Central memory CD8-positive, alpha-beta T cell (primary cell): ENCODE data around the gene XKRX.

Source experiments
- ATAC-seq: fragments of 150-1000 bp; cut with Tn5 transposase; replicated peaks from 2 replicates; pipeline ENCODE4 v1.10.0; 2022; ENCODE audit warnings: mild to moderate bottlenecking, moderate FRiP score, moderate number of reproducible peaks; ENCODE audit not compliant: poor library complexity, severe bottlenecking; ENCODE audit errors: extremely low read depth
- DNase-seq, 2 donors: peaks; one replicate each; pipeline ENCODE4 v3.0.0; 2021; ENCODE audit warnings: low spot score in 2 of 2
- H3K27ac Mint-ChIP-seq: one replicate; pipeline ENCODE4 v1.8.0; 2022; ENCODE audit warnings: low read depth, mild to moderate bottlenecking, moderate library complexity, mixed read lengths
- H3K27me3 Mint-ChIP-seq: one replicate; pipeline ENCODE4 v1.8.0; 2022; ENCODE audit warnings: mixed read lengths
- H3K36me3 Mint-ChIP-seq: one replicate; pipeline ENCODE4 v1.8.0; 2022; ENCODE audit warnings: mild to moderate bottlenecking, moderate library complexity, mixed read lengths; ENCODE audit not compliant: insufficient read depth
- H3K4me1 Mint-ChIP-seq: one replicate; pipeline ENCODE4 v1.8.0; 2022; ENCODE audit warnings: mixed read lengths
- H3K4me3 Mint-ChIP-seq: one replicate; pipeline ENCODE4 v1.8.0; 2022; ENCODE audit warnings: mild to moderate bottlenecking, moderate library complexity, mixed read lengths
- H3K9me3 Mint-ChIP-seq: one replicate; pipeline ENCODE4 v1.8.0; 2022; ENCODE audit warnings: mixed read lengths

XKRX gene

GRCh38 chrX:100931925-100932285 is 3.2 kb upstream of the XKRX start:
- H3K27ac Mint-ChIP-seq: no peak overlapping the region
- H3K4me1 Mint-ChIP-seq: peaks cover 6% of the 10 kb centered on the region
- H3K4me3 Mint-ChIP-seq: no peak overlapping the region
- peaks cover 10% of the 10 kb centered on the region for H3K27me3 Mint-ChIP-seq
- peaks cover 5% of the 10 kb centered on the region for H3K36me3 Mint-ChIP-seq
- DNase-seq: no peak
- H3K9me3 Mint-ChIP-seq: no peaks in the 10 kb centered on the region
- no peak for ATAC-seq

- H3K36me3 Mint-ChIP-seq: peaks cover 5% of the 10 kb centered on the region
- no peak for ATAC-seq
- H3K27ac Mint-ChIP-seq: no peak overlapping the region
- peaks cover 6% of the 10 kb centered on the region for H3K4me1 Mint-ChIP-seq
- no peaks in the 10 kb centered on the region for H3K9me3 Mint-ChIP-seq
- DNase-seq: no peak
- H3K27me3 Mint-ChIP-seq: peaks cover 10% of the 10 kb centered on the region
- peak overlapping the region; percentile 7 for H3K4me3 Mint-ChIP-seq
Observed at GRCh38 chrX:100931218-100931924, 2.7 kb upstream of the XKRX start.

- H3K4me1 Mint-ChIP-seq: peaks cover 6% of the 10 kb centered on the region
- H3K27ac Mint-ChIP-seq: no peak overlapping the region
- no peak for DNase-seq
- H3K36me3 Mint-ChIP-seq: peaks cover 2% of the 10 kb centered on the region
- no peaks in the 10 kb centered on the region for H3K9me3 Mint-ChIP-seq
- H3K4me3 Mint-ChIP-seq: no peak overlapping the region
- no peak for ATAC-seq
- peaks cover 7% of the 10 kb centered on the region for H3K27me3 Mint-ChIP-seq
Observed at GRCh38 chrX:100926453-100926852, 2.3 kb downstream of the XKRX start.

GRCh38 chrX:100924375-100924774 is 4.3 kb downstream of the XKRX start:
- Mint-ChIP-seq H3K4me1 (peaks cover under 1% of the 10 kb centered on the region), H3K27me3 (no peaks in the 10 kb centered on the region), H3K9me3 (no peaks in the 10 kb centered on the region), H3K27ac (no peak overlapping the region), H3K4me3 (no peak overlapping the region), H3K36me3 (peaks cover 2% of the 10 kb centered on the region)
- DNase-seq (no peak), ATAC-seq (no peak)

- Mint-ChIP-seq H3K9me3 (no peaks in the 10 kb centered on the region), H3K27me3 (peaks cover 10% of the 10 kb centered on the region), H3K27ac (no peak overlapping the region), H3K4me3 (no peak overlapping the region), H3K4me1 (no peaks in the 10 kb centered on the region), H3K36me3 (no peaks in the 10 kb centered on the region)
- ATAC-seq (no peak), DNase-seq (no peak)
Observed at GRCh38 chrX:100915562-100915961, 13.2 kb downstream of the XKRX start.

GRCh38 chrX:100913111-100913510 is 15.6 kb downstream of the XKRX start:
- H3K4me3 Mint-ChIP-seq: no peak overlapping the region
- no peaks in the 10 kb centered on the region for H3K36me3 Mint-ChIP-seq
- DNase-seq: no peak
- no peaks in the 10 kb centered on the region for H3K4me1 Mint-ChIP-seq
- H3K27ac Mint-ChIP-seq: no peak overlapping the region
- peaks cover 10% of the 10 kb centered on the region for H3K27me3 Mint-ChIP-seq
- no peaks in the 10 kb centered on the region for H3K9me3 Mint-ChIP-seq
- no peak for ATAC-seq

DNA sequence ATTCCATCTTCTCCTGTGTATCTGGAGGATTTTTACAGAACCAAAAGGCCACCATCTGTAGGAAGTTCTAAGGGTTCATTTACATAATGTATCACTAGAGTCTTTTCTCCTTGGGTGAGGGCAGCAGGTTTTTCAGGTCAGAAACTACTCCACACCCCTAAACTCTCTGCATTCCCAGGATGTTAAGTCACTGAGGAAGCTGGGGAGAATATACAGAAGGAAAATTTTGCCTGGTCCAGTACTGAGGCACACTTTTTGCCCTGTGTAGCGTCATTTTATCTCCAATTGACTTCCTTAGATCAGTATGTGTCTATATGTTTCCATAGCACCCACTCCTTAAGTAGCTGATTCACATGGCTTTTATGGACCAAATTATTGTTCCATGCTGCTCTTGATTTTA is 17.0 kb downstream of the XKRX start:
- H3K27ac Mint-ChIP-seq: no peak overlapping the region
- no peaks in the 10 kb centered on the region for H3K4me1 Mint-ChIP-seq
- H3K36me3 Mint-ChIP-seq: no peaks in the 10 kb centered on the region
- no peaks in the 10 kb centered on the region for H3K9me3 Mint-ChIP-seq
- H3K27me3 Mint-ChIP-seq: peaks cover 10% of the 10 kb centered on the region
- no peak overlapping the region for H3K4me3 Mint-ChIP-seq
- no peak for DNase-seq
- ATAC-seq: no peak

DNA sequence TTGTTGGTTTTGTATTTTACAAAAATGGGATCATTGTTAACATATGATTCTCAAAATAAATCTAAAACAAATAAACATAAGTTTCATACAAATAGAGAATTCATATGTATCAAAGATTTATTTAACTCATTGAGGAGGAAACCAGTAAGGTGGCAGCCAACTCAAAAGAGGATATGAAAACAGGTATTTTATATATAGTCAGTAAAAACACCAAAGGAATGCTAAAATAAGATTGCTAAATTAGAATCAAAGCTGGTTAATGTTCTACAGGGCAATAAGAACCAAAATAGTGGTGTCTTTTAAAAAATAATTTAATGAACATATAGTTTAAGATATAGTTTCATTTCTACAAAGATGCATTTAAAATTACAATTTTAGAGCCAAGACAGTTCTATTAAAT is 23.1 kb downstream of the XKRX start:
- ATAC-seq (no peak), DNase-seq (no peak)
- H3K27me3 Mint-ChIP-seq: no peaks in the 10 kb centered on the region
- H3K4me3 Mint-ChIP-seq: no peak overlapping the region
- H3K36me3 Mint-ChIP-seq: no peaks in the 10 kb centered on the region
- H3K4me1 Mint-ChIP-seq: no peaks in the 10 kb centered on the region
- H3K27ac Mint-ChIP-seq: no peak overlapping the region
- no peaks in the 10 kb centered on the region for H3K9me3 Mint-ChIP-seq

DNA sequence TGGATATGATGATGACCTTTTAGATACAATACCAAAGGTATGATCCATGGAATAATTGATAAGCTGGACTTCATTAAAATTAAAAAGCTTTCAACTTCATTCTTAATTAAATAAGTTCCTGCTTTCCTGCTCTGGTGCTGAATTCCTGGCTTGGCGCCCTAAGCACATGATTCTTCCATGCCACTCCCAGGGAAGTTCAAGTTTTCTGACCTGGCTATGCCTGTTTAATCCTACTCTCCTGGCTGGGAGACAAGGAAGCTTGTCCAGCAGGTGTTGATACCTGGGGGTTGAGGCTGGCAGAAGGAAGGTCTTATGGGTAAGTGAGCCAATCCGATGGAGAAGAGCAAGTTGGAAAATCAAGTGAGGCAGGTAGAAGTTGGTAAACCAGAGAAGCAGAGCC is 24.3 kb downstream of the XKRX start:
- H3K9me3 Mint-ChIP-seq: no peaks in the 10 kb centered on the region
- ATAC-seq (no peak), DNase-seq (no peak)
- H3K27me3 Mint-ChIP-seq: no peaks in the 10 kb centered on the region
- H3K27ac Mint-ChIP-seq: no peak overlapping the region
- H3K4me3 Mint-ChIP-seq: no peak overlapping the region
- no peaks in the 10 kb centered on the region for H3K4me1 Mint-ChIP-seq
- no peaks in the 10 kb centered on the region for H3K36me3 Mint-ChIP-seq

DNA sequence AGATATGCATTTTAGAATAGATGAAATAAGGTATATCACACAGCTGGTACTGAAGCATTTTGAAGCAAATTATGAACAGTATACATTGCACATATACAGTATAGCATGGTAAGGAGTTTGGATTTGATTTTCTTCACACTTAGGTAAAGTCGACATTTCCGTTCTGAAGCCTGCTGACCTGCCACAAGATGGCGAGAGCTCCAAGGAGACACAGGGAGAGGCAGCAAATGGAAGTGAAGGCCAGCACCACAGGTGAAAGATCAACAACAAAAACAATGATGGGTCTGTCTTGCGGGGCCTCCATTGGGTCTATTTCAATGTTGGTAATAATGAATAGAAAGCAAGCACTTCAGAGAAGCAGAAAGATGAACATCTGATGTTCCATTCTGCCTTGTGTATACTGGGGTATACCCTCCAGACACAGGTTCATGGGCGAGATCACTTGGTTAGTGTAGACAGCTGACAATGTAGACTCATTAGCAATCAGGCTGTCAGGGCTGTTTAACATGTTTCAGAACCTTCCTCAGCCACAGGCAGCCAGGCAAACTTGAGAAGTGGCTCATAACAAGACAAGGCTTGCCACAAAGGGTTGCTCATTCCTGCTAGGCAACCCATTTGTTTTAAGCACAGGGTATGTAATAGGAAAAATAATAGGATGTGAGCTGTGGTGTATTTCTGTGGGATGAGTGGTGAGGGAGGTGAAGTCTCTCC is 33.2 kb downstream of the XKRX start:
- no peaks in the 10 kb centered on the region for H3K36me3 Mint-ChIP-seq
- H3K9me3 Mint-ChIP-seq: no peaks in the 10 kb centered on the region
- DNase-seq (no peak), ATAC-seq (no peak)
- H3K4me3 Mint-ChIP-seq: no peak overlapping the region
- no peaks in the 10 kb centered on the region for H3K27me3 Mint-ChIP-seq
- no peak overlapping the region for H3K27ac Mint-ChIP-seq
- no peaks in the 10 kb centered on the region for H3K4me1 Mint-ChIP-seq

DNA sequence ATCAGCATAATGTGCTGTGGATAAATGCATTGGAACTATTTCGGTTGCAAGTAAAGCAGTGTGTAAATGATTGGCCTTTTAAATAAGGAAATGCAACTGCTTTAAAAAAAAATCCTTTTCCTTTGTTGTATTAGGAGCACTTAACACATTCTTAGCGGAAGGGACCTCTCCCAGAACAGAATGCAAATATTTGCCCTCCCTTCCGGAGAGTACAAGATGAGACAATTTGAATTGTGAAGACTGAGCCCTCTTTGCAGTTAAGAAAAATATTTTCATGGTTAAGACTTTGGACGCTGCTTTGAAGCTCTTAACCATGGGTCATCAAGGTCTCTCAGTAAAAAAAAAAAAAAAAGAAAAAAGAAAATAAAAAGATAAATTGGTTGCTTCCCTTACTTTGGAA is 45.1 kb downstream of the XKRX start:
- no peaks in the 10 kb centered on the region for H3K36me3 Mint-ChIP-seq
- no peaks in the 10 kb centered on the region for H3K9me3 Mint-ChIP-seq
- no peak overlapping the region for H3K4me3 Mint-ChIP-seq
- no peaks in the 10 kb centered on the region for H3K4me1 Mint-ChIP-seq
- peaks cover 7% of the 10 kb centered on the region for H3K27me3 Mint-ChIP-seq
- DNase-seq (no peak), ATAC-seq (no peak)
- H3K27ac Mint-ChIP-seq: no peak overlapping the region

GRCh38 chrX:100880368-100880767 is 48.3 kb downstream of the XKRX start:
- Mint-ChIP-seq H3K27me3 (peaks cover 7% of the 10 kb centered on the region), H3K4me3 (no peak overlapping the region), H3K9me3 (no peaks in the 10 kb centered on the region)

DNA sequence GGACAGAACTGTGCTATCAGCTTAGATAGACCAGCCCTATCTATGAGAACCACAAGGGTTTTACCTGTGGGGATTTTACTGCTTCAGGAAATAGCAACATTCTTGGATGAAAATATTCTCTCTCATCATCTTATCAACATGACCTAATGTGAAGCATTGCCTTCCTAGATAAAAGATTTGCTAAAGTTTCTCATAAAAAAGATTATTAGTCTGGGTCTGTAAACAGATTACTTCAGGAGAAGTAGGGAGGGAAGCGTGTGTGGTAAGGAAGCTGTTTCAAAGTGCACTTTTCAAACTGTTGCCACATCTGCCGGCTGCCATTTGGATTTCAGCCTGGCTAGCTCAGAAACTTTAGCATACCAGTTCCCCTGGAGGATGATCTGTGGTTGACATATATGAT is 54.4 kb downstream of the XKRX start, which contains the start of gene NOX1:
Gene NOX1, minus strand, starts transcription at position 35 of the 400 bp plus-strand sequence. CDS start 220 bp downstream, outside the sequence.
- H3K36me3 Mint-ChIP-seq: no peaks in the 10 kb centered on the region
- peaks cover 10% of the 10 kb centered on the region for H3K27me3 Mint-ChIP-seq
- H3K4me3 Mint-ChIP-seq: no peak within 1 kb of the TSS
- no peaks in the 10 kb centered on the region for H3K4me1 Mint-ChIP-seq
- H3K9me3 Mint-ChIP-seq: no peaks in the 10 kb centered on the region
- no peak within 1 kb of the TSS for H3K27ac Mint-ChIP-seq
- ATAC-seq: no peak
- no peak for DNase-seq

More at GRCh38 chrX:100880368-100880767, 48.3 kb downstream of the XKRX start:
- DNase-seq (no peak), ATAC-seq (no peak)
- no peak overlapping the region for H3K27ac Mint-ChIP-seq
- no peaks in the 10 kb centered on the region for H3K36me3 Mint-ChIP-seq
- no peaks in the 10 kb centered on the region for H3K4me1 Mint-ChIP-seq
